ENCODE measurements around the gene CCNE1. TPM values are rescaled to one million over a fixed set of nuclear protein-coding genes. Genes with fewer than 3 reads are reported as not detected.

CCNE1 gene
- total and polyA plus RNA-seq, 9 of the 15 experiments (the other 6 are each of a cell fraction or from before 2014, with no cell fraction given), result 6.2 to 41.0 (median 31.6) TPM

DNA sequence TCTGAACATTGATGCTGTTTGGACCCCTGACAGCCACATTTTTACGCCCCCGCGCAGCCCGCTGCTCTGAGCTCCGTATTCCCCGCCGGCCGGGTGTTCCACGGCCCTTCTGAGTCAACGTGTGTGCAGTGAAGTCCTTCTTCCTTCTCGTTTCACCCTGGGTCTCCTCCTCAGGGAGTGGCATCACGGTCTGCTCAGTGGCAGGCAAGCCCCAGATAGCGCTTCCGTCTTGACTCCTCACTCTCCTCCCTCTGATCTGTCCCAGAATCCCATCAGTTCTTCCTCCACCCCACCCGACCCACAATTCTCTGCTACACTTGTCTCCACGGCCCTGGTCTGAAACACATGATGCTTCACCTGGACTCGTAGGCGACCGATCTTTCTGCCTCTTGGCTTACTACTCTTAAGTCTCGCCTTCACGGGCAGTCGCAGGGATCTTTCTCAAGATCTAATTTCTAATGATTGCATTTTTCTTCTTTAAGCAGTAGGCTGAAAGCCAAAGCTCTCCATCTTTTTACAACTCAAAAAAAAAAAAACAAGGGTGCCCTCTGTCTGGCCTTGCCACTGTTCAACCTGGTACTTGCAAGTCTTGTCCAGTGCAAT lies 33.9 kb downstream of the CCNE1 start (continued):
- TF ChIP-seq FOXP1 (CRISPR knock-in tag; IDR thresholded peaks at IDR 0.05) (0 out of 2 replicates have a peak, but pooled peaks have one; percentile 24), NKRF (IDR thresholded peaks at IDR 0.05; ENCODE audit: borderline replicate concordance) (0 out of 2 replicates have a peak, but pooled peaks have one; percentile 16), USF1 (CRISPR knock-in tag; IDR thresholded peaks at IDR 0.05) (no peak), MAZ (CRISPR knock-in tag; conservative IDR thresholded peaks at IDR 0.05 in 1 of 2, IDR thresholded peaks at IDR 0.05 in 1 of 2) (0 out of 4 replicates have a peak, but pooled peaks of 1 of the 2 experiments have one; percentile 20), EP400 (IDR thresholded peaks at IDR 0.05) (0 out of 2 replicates have a peak, but pooled peaks have one; percentile 16), SAP30 (IDR thresholded peaks at IDR 0.05; ENCODE audit: borderline replicate concordance, insufficient read depth, low read depth, low read length, poor library complexity, severe bottlenecking) (peak; percentile 32), PHF8 (IDR thresholded peaks at IDR 0.05; ENCODE audit: borderline replicate concordance, low read length) (peak; percentile 27; the same call in 1 of the 2 replicates), ZNF24 (IDR thresholded peaks at IDR 0.05) (peak; percentile 29; the same call in 1 of the 2 replicates), ZNF445 (CRISPR knock-in tag; IDR thresholded peaks at IDR 0.05; ENCODE audit: low read depth) (no peak), ELF1 (tag; IDR thresholded peaks at IDR 0.05) (0 out of 2 replicates have a peak, but pooled peaks have one; percentile 24), MNT (conservative IDR thresholded peaks at IDR 0.05) (peak in 1 of 2 experiments; percentile 19; a peak in 2 of 4 replicates), RBBP5 (IDR thresholded peaks at IDR 0.05; ENCODE audit: borderline replicate concordance, insufficient read depth, low read length, poor library complexity, severe bottlenecking) (no peak)
